GM12878 (cell line): ENCODE results near the gene ITGA11. TPM values are rescaled to one million over a fixed set of nuclear protein-coding genes. Genes with fewer than 3 reads are reported as not detected.

Experiments used
- ATAC-seq: fragments of 200-7000 bp; cut with Tn5 transposase; 3 replicates; pipeline ENCODE4 v1.9.1; 2020; ENCODE audit warnings: mild to moderate bottlenecking, moderate library complexity
- BruUV-seq: library from RNA; stranded (reverse); fragments of 400-500 nt; replicated peaks from 2 replicates; lab custom pipeline; 2021; lab: Mats Ljungman, UMichigan
- CTCF ChIA-PET: fragments of 300-600 bp; sonication (Branson Sonifier 250); formaldehyde crosslinking; extraction: SDS; loops from one replicate; lab custom pipeline; 2021; ENCODE audit warnings: inconsistent platforms; lab: Yijun Ruan, JAX
- POLR2A ChIA-PET: fragments of 350-600 bp; formaldehyde crosslinking; extraction: SDS; loops from one replicate; lab custom pipeline; 2021; ENCODE audit warnings: inconsistent platforms; lab: Charles Lee
- RAD21 ChIA-PET: fragments of 300-600 bp; sonication (Branson Sonifier 250); formaldehyde crosslinking; loops from one replicate; lab custom pipeline; 2023; ENCODE audit warnings: antibody characterized with exemption; ENCODE audit not compliant: unreplicated experiment; lab: Charles Lee
- SMC1A ChIA-PET: fragments of 300-600 bp; sonication (Branson Sonifier 250); formaldehyde crosslinking; loops from one replicate; lab custom pipeline; 2023; ENCODE audit not compliant: unreplicated experiment, uncharacterized antibody; lab: Charles Lee
- DNase-seq: peaks from one replicate; pipeline ENCODE4 v3.0.0-alpha.2; 2011; ENCODE audit warnings: low read depth, low spot score
- FAIRE-seq: peaks from 3 replicates; lab custom pipeline; 2011; peaks lifted over from hg19 to GRCh38; lab: Jason Lieb, UNC
- H2AFZ ChIP-seq: 2 replicates; pipeline ENCODE4 v1.6.0; 2011; ENCODE audit warnings: low read depth, low read length, control low read depth; ENCODE audit not compliant: control insufficient read depth
- H3K27ac ChIP-seq: 2 replicates; pipeline ENCODE4 v1.5.1; 2011; ENCODE audit warnings: control low read depth; ENCODE audit not compliant: control insufficient read depth, insufficient read depth
- H3K27me3 ChIP-seq, 2 experiments: replicated peaks in 1 of 2; 2 replicates each; pipeline versions ENCODE4 v1.6.0 to v1.6.1; 2011; ENCODE audit warnings: low read length in 1 of 2; ENCODE audit not compliant: control insufficient read depth in 2 of 2, insufficient read depth in 2 of 2
- H3K36me3 ChIP-seq, 2 experiments: 2 replicates each; pipeline ENCODE4 v1.5.1; 2011; ENCODE audit warnings: low read length in 1 of 2; ENCODE audit not compliant: control insufficient read depth in 2 of 2, insufficient read depth in 2 of 2
- H3K4me1 ChIP-seq: 2 replicates; pipeline ENCODE4 v1.6.1; 2011; ENCODE audit warnings: mild to moderate bottlenecking, low read length, moderate library complexity, mixed read lengths; ENCODE audit not compliant: control insufficient read depth, insufficient read depth
- H3K4me2 ChIP-seq: 2 replicates; pipeline ENCODE4 v1.6.0; 2011; ENCODE audit warnings: control low read depth; ENCODE audit not compliant: control insufficient read depth, insufficient read depth
- H3K4me3 ChIP-seq: fragments of 200-600 bp; sonication (generic); 2 replicates; pipeline ENCODE4 v1.5.1; 2016
- H3K79me2 ChIP-seq: 2 replicates; pipeline ENCODE4 v1.6.0; 2011; ENCODE audit warnings: low read length; ENCODE audit not compliant: control insufficient read depth, insufficient read depth
- H3K9ac ChIP-seq: 2 replicates; pipeline ENCODE4 v1.8.0; 2011; ENCODE audit warnings: low read length, control low read depth, mixed read lengths; ENCODE audit not compliant: control insufficient read depth, insufficient read depth
- H3K9me3 ChIP-seq: replicated peaks from 3 replicates; pipeline ENCODE4 v1.5.1; 2011; ENCODE audit warnings: mild to moderate bottlenecking, low read length; ENCODE audit not compliant: control insufficient read depth, insufficient read depth
- H4K20me1 ChIP-seq: 2 replicates; pipeline ENCODE4 v1.6.0; 2011; ENCODE audit not compliant: control insufficient read depth, insufficient read depth
- CREM ChIP-seq: IDR thresholded peaks from 2 replicates; pipeline ENCODE4 v1.6.1; 2014; ENCODE audit warnings: antibody characterized with exemption, low read depth
- MTA2 ChIP-seq: fragments of 450-650 bp; IDR thresholded peaks from 2 replicates; pipeline ENCODE4 v1.6.1; 2016; ENCODE audit warnings: low read depth, mild to moderate bottlenecking, moderate library complexity
- NFYB ChIP-seq: IDR thresholded peaks from 2 replicates; pipeline ENCODE4 v1.6.1; 2011; ENCODE audit warnings: low read depth, mild to moderate bottlenecking, low read length, improper control_type of control experiment, moderate library complexity; ENCODE audit not compliant: insufficient read depth
- NR2C1 ChIP-seq: fragments of 450-650 bp; IDR thresholded peaks from 2 replicates; pipeline ENCODE4 v1.6.1; 2017; ENCODE audit warnings: antibody characterized with exemption, mild to moderate bottlenecking, moderate library complexity
- RELA ChIP-seq: fragments of 450-650 bp; IDR thresholded peaks from 2 replicates; pipeline ENCODE4 v1.8.0; 2014; ENCODE audit warnings: borderline replicate concordance; ENCODE audit not compliant: partially characterized antibody
- RUNX3 ChIP-seq: IDR thresholded peaks from 2 replicates; pipeline ENCODE4 v1.6.1; 2012; ENCODE audit warnings: low read length, inconsistent platforms
- SMARCA5 ChIP-seq: fragments of 450-650 bp; IDR thresholded peaks from 2 replicates; pipeline ENCODE4 v1.6.1; 2017; ENCODE audit warnings: mild to moderate bottlenecking
- STAT1 ChIP-seq: fragments of 450-650 bp; conservative IDR thresholded peaks from 2 replicates; pipeline ENCODE4 v1.6.1; 2014; ENCODE audit warnings: antibody characterized with exemption, mild to moderate bottlenecking
- ZNF217 ChIP-seq: fragments of 450-650 bp; IDR thresholded peaks from 2 replicates; pipeline ENCODE4 v1.6.1; 2017; ENCODE audit warnings: antibody characterized with exemption, mild to moderate bottlenecking
- in situ Hi-C: fragments of 300-500 bp; cut with MboI; formaldehyde crosslinking; loops from 9 replicates; pipeline ENCODE4 v1.14.3; 2018; ENCODE audit warnings: mixed read lengths
- intact Hi-C: fragments of 100-400 bp; cut with micrococcal nuclease; formaldehyde crosslinking; loops from one replicate; pipeline ENCODE4 v1.14.2; 2022; ENCODE audit not compliant: unreplicated experiment
- polyA plus RNA-seq, 11 experiments: library from polyadenylated mRNA; depleted of rRNA in 4 of 11; unstranded in 6 of 11; stranded (reverse) in 5 of 11; fragments of >200 nt; fragmentation: Nextera tagmentation in 4 of 11; fragmentation: Illumina TruSeq in 1 of 11; extraction: Ambion mirVana in 4 of 11; extraction: Trizol in 1 of 11; gene quantifications; 1 replicate in 1 of 11; 2 replicates in 10 of 11; pipeline versions ENCODE4 v1.2.1 to v1.2.3, GENCODE V29; 2011 to 2016; ENCODE audit warnings: inconsistent platforms in 2 of 11, missing spikeins in 2 of 11, low read depth in 1 of 11
- total RNA-seq, 4 experiments: library from RNA; depleted of rRNA in 3 of 4; stranded (reverse); fragments of >200 nt in 3 of 4; fragmentation: Illumina TruSeq in 1 of 4; extraction: Trizol in 1 of 4; gene quantifications; 2 replicates each; pipeline versions ENCODE4 v1.2.1 to v1.2.3, GENCODE V29; 2013 to 2021
- TF ChIP-seq, protein P1 (sequence below): fragments of 450-650 bp; IDR thresholded peaks from 2 replicates; pipeline ENCODE4 v1.6.1; 2016; ENCODE audit warnings: mild to moderate bottlenecking, moderate library complexity, borderline replicate concordance

The ITGA11 gene
- total and polyA plus RNA-seq, 10 of the 15 experiments (the other 5 are each of a cell fraction or from before 2014, with no cell fraction given), result under 0.01 to 0.36 (median 0.13) TPM; not detected in 1

- TF ChIP-seq, protein P1, sequence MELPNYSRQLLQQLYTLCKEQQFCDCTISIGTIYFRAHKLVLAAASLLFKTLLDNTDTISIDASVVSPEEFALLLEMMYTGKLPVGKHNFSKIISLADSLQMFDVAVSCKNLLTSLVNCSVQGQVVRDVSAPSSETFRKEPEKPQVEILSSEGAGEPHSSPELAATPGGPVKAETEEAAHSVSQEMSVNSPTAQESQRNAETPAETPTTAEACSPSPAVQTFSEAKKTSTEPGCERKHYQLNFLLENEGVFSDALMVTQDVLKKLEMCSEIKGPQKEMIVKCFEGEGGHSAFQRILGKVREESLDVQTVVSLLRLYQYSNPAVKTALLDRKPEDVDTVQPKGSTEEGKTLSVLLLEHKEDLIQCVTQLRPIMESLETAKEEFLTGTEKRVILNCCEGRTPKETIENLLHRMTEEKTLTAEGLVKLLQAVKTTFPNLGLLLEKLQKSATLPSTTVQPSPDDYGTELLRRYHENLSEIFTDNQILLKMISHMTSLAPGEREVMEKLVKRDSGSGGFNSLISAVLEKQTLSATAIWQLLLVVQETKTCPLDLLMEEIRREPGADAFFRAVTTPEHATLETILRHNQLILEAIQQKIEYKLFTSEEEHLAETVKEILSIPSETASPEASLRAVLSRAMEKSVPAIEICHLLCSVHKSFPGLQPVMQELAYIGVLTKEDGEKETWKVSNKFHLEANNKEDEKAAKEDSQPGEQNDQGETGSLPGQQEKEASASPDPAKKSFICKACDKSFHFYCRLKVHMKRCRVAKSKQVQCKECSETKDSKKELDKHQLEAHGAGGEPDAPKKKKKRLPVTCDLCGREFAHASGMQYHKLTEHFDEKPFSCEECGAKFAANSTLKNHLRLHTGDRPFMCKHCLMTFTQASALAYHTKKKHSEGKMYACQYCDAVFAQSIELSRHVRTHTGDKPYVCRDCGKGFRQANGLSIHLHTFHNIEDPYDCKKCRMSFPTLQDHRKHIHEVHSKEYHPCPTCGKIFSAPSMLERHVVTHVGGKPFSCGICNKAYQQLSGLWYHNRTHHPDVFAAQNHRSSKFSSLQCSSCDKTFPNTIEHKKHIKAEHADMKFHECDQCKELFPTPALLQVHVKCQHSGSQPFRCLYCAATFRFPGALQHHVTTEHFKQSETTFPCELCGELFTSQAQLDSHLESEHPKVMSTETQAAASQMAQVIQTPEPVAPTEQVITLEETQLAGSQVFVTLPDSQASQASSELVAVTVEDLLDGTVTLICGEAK, result no peak
Measured at GRCh38 chr15:68478853-68479252, 46.9 kb upstream of the ITGA11 start (continued).

GRCh38 chr15:68475449-68475848 lies 43.5 kb upstream of the ITGA11 start:
- ATAC-seq (no peak), DNase-seq (no peak)
- intact Hi-C loops (no loop called here), in situ Hi-C loops (no loop called here)
- Histone ChIP-seq H3K27me3 (peaks cover 0 to 3% of the 10 kb centered on the region in 2 experiments; a peak in 1 of 4 replicates), H3K4me3 (no peak overlapping the region), H3K27ac (no peak overlapping the region), H3K9ac (no peak overlapping the region), H2AFZ (no peak overlapping the region), H3K36me3 (no peaks in the 10 kb centered on the region), H3K4me2 (no peak overlapping the region), H3K79me2 (no peaks in the 10 kb centered on the region)
- SMC1A ChIA-PET, result no interaction called here
- no TSS peak for BruUV-seq
- POLR2A ChIA-PET, result no interaction called here
- TF ChIP-seq STAT1 (no peak), SMARCA5 (no peak), ZNF217 (no peak), CREM (no peak), RELA (no peak), MTA2 (no peak), NFYB (no peak), RUNX3 (no peak), NR2C1 (no peak)
- TF ChIP-seq, all 136 proteins: peak for 0
- ChIA-PET RAD21 (no interaction called here), CTCF (no interaction called here)
- H3K9me3 ChIP-seq, result no peaks in the 10 kb centered on the region
- no peaks in the 10 kb centered on the region for H3K4me1 ChIP-seq
- FAIRE-seq, result no peak
- no peaks in the 10 kb centered on the region for H4K20me1 ChIP-seq
